ENCODE data around the gene TMEM235. TPM values are rescaled to one million over a fixed set of nuclear protein-coding genes. Genes with fewer than 3 reads are reported as not detected.

TMEM235 gene
- total and polyA plus RNA-seq, 2 experiments from 2014 or later, result not detected

DNA sequence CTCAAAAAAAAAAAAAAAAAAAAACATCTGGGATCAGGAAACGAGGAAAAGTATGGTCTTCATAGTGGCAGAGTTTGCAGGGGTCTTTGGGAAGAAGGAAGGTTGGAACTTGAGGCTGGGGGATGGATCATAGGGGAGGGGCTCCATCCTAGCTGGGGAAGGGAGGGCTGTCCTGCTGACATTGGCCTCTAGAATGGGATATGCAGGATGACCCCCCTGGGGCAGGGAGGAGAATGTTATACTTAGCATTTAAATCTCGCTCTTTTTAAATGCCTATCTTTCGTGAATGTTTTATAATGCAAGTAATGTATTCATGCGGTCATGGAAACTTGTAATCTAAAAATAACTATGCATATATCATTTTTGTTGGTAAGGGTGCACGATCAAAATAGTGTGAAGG, 33.2 kb downstream of the TMEM235 start (continued):
- TF ChIP-seq CTCF (conservative IDR thresholded peaks at IDR 0.05; ENCODE audit: low read depth in 2 of 2) (no peak), POLR2AphosphoS5 (IDR thresholded peaks at IDR 0.05; ENCODE audit: low read depth) (no peak), NANOG (IDR thresholded peaks at IDR 0.05; ENCODE audit: borderline replicate concordance) (no peak), CREB1 (CRISPR knock-in tag; IDR thresholded peaks at IDR 0.05; ENCODE audit: low read depth) (no peak), EZH2phosphoT487 (IDR thresholded peaks at IDR 0.05; ENCODE audit: unreplicated experiment) (no peak), JUNB (IDR thresholded peaks at IDR 0.05; ENCODE audit: unreplicated experiment) (no peak), ZNF114 (CRISPR knock-in tag; IDR thresholded peaks at IDR 0.05) (no peak)
- TF ChIP-seq, protein P1, sequence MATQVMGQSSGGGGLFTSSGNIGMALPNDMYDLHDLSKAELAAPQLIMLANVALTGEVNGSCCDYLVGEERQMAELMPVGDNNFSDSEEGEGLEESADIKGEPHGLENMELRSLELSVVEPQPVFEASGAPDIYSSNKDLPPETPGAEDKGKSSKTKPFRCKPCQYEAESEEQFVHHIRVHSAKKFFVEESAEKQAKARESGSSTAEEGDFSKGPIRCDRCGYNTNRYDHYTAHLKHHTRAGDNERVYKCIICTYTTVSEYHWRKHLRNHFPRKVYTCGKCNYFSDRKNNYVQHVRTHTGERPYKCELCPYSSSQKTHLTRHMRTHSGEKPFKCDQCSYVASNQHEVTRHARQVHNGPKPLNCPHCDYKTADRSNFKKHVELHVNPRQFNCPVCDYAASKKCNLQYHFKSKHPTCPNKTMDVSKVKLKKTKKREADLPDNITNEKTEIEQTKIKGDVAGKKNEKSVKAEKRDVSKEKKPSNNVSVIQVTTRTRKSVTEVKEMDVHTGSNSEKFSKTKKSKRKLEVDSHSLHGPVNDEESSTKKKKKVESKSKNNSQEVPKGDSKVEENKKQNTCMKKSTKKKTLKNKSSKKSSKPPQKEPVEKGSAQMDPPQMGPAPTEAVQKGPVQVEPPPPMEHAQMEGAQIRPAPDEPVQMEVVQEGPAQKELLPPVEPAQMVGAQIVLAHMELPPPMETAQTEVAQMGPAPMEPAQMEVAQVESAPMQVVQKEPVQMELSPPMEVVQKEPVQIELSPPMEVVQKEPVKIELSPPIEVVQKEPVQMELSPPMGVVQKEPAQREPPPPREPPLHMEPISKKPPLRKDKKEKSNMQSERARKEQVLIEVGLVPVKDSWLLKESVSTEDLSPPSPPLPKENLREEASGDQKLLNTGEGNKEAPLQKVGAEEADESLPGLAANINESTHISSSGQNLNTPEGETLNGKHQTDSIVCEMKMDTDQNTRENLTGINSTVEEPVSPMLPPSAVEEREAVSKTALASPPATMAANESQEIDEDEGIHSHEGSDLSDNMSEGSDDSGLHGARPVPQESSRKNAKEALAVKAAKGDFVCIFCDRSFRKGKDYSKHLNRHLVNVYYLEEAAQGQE (IDR thresholded peaks at IDR 0.05; ENCODE audit: unreplicated experiment), result no peak

DNA sequence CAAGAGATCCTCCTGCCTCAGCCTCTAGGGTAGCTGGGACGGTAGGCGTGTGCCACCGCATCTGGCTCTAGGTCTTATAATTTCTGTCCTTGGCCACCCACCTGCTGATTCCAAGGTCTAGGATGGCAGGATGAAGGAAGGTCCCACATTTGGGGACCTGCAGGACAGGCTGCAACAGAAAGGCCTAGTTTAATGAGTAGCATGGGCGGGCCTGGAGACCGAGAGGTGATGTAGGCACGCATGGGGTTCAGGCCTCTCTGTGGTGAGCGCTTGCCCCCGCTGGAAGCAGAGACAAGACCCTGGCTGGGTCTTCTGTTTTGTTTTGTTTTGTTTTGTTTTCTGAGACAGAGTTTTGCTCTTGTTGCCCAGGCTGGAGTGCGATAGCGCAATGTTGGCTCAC, 33.7 kb downstream of the TMEM235 start:
- H3K27ac Mint-ChIP-seq, result no peak overlapping the region
- H3K27me3 Mint-ChIP-seq (ENCODE audit: insufficient read depth, low read depth, poor library complexity), result peaks cover 9% of the 10 kb centered on the region
- TF ChIP-seq STAT1 (IDR thresholded peaks at IDR 0.05; ENCODE audit: unreplicated experiment) (no peak), EZH2 (IDR thresholded peaks at IDR 0.05; ENCODE audit: low read depth, unreplicated experiment) (no peak), NANOG (IDR thresholded peaks at IDR 0.05; ENCODE audit: borderline replicate concordance) (no peak), CTCF (conservative IDR thresholded peaks at IDR 0.05; ENCODE audit: low read depth in 2 of 2) (no peak), ZNF114 (CRISPR knock-in tag; IDR thresholded peaks at IDR 0.05) (no peak), CREB1 (CRISPR knock-in tag; IDR thresholded peaks at IDR 0.05; ENCODE audit: low read depth) (no peak), JUNB (IDR thresholded peaks at IDR 0.05; ENCODE audit: unreplicated experiment) (no peak), EZH2phosphoT487 (IDR thresholded peaks at IDR 0.05; ENCODE audit: unreplicated experiment) (no peak), ZNF331 (CRISPR knock-in tag; IDR thresholded peaks at IDR 0.05; ENCODE audit: low read depth) (no peak)

More for the DNA sequence above, 33.7 kb downstream of the TMEM235 start:
- DNase-seq (ENCODE audit: low spot score) (no peak), ATAC-seq (no peak)
- Mint-ChIP-seq H3K9me3 (no peaks in the 10 kb centered on the region), H3K4me3 (no peak overlapping the region), H3K4me1 (peaks cover 52% of the 10 kb centered on the region), H3K36me3 (ENCODE audit: low read depth) (no peaks in the 10 kb centered on the region)
- H3K27me3 ChIP-seq (ENCODE audit: insufficient read depth), result no peaks in the 10 kb centered on the region
- H3K79me2 ChIP-seq (replicated peaks; ENCODE audit: insufficient read depth), result no peaks in the 10 kb centered on the region
- peaks cover 44% of the 10 kb centered on the region for H3K4me1 ChIP-seq (ENCODE audit: insufficient read depth)
- H3F3A ChIP-seq (replicated peaks; ENCODE audit: low read depth), result peaks cover 3% of the 10 kb centered on the region; the same call in 1 of the 2 replicates
- no peak overlapping the region for H3K4me2 ChIP-seq
- H3K27ac ChIP-seq (ENCODE audit: low read depth), result no peak overlapping the region
- no peak overlapping the region for H3K4me3 ChIP-seq
- no peak overlapping the region for H2AFZ ChIP-seq
- no peaks in the 10 kb centered on the region for H3K36me3 ChIP-seq (ENCODE audit: insufficient read depth)
- no peaks in the 10 kb centered on the region for H3K9me2 ChIP-seq (ENCODE audit: insufficient read depth)
- H4K20me1 ChIP-seq (replicated peaks; ENCODE audit: insufficient read depth), result no peaks in the 10 kb centered on the region
